Spinal cord (tissue), 10 donors: Measurements from ENCODE around the gene ALG8. TPM values are rescaled to one million over a fixed set of nuclear protein-coding genes. Genes with fewer than 3 reads are reported as not detected.

Experiments
- DNase-seq, 6 donors: peaks; one replicate each; pipeline versions ENCODE4 v3.0.0 to v3.0.0-alpha.2; 2013 to 2015; ENCODE audit warnings: low spot score in 6 of 6, low read depth in 4 of 6
- H3K27ac ChIP-seq: one replicate; pipeline ENCODE4 v1.5.1; 2013; ENCODE audit warnings: low read depth, low read length, control low read depth
- H3K27me3 ChIP-seq: one replicate; pipeline ENCODE4 v1.6.1; 2013; ENCODE audit warnings: low read length; ENCODE audit not compliant: control insufficient read depth, insufficient read depth
- H3K36me3 ChIP-seq: one replicate; pipeline ENCODE4 v1.6.1; 2013; ENCODE audit warnings: low read length; ENCODE audit not compliant: control insufficient read depth, insufficient read depth
- H3K4me1 ChIP-seq: one replicate; pipeline ENCODE4 v1.6.1; 2013; ENCODE audit warnings: low read length; ENCODE audit not compliant: control insufficient read depth, insufficient read depth
- H3K4me3 ChIP-seq: one replicate; pipeline ENCODE4 v1.5.1; 2013; ENCODE audit warnings: low read depth, low read length, control low read depth
- H3K9me3 ChIP-seq: one replicate; pipeline ENCODE4 v1.6.1; 2013; ENCODE audit warnings: low read length; ENCODE audit not compliant: control insufficient read depth, insufficient read depth
- WGBS: methylation state at CpG from one replicate; pipeline ENCODE4 v1.1.5; 2013; ENCODE audit warnings: missing lambda C conversion rate; ENCODE audit not compliant: insufficient coverage; 5-methylcytosine and 5-hydroxymethylcytosine counted together
- polyA plus RNA-seq, 2 donors: library from polyadenylated mRNA; unstranded; fragments of 120-200 nt; gene quantifications; one replicate each; pipeline ENCODE4 v1.2.1, GENCODE V29; 2013; ENCODE audit not compliant: insufficient read length in 2 of 2
- total RNA-seq, 2 donors: library from RNA; depleted of rRNA in 1 of 2; stranded (reverse); fragments of 120-200 nt in 1 of 2; fragments of >200 nt in 1 of 2; gene quantifications; one replicate each; pipeline versions ENCODE4 v1.2.3 to v1.2.4, GENCODE V29; 2013 to 2014
- donor health status: healthy.

Gene ALG8
- total and polyA plus RNA-seq, 4 donors, result 38.0 to 55.7 (median 45.6) TPM

DNA sequence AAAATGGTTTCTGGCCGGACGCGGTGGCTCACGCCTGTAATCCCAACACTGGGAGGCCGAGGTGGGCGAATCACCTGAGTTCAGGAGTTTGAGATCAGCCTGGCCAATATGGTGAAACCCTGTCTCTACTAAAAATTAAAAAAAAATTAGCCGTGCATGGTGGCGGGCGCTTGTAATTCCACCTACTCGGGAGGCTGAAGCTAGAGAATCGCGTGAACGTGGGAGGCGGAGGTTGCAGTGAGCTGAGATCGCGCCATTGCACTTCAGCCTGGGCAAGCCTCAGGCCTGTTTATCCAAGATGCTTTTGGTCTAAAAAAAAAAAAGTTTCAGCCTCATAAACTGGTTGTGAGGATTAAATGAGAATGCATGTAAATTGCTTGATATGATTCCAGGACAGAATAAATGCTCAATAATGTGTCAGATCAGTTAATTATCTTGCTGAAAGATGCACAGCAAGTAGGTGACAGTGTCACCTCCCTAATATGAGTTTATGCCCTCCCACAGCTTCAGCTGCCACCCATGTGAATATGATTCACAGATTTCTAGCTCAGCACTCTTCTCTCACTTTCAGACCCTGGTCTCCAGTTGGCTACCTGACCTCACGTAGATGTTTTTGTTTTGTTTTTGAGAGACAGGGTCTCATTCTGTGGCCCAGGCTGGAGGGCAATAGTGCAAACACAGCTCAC is 1.1 kb upstream of the ALG8 start:
- no peak for DNase-seq

DNA sequence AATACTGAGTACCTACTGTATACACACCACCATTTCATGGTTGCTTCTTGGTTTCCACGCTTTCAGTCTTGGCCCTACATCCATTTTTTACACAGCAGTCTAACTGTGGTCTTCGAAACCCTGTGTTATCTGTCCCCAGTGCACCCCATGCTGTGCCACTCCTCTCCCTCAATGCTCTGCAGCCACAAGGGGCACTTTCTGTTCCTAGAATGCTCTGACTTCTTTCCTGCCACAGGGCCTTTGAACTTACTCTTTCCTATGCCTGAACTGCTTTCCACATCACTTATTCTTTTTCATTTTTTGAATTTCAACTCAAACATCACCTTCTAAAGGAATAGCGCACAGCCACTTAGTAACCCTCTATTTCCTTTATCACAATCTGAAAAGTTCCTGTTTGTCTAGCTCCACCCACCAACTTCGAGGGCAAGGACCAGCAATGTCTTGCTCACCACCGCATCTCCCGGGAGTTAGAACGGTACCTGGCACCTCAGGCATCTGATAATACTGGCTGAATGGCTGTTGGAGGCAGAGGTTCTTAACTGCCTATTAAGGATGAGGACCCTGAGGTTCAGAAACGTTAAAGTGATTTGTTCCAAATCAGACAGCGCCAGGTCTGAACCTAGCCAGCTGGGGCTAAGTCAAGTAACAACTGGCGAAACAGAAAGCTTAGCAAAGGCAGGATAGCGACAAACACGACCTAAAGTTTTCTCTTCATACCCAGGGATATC is 568 bp downstream of the ALG8 start:
- no peak for DNase-seq
- Histone ChIP-seq H3K36me3 (peaks cover 21% of the 10 kb centered on the region), H3K9me3 (no peaks in the 10 kb centered on the region), H3K4me1 (peaks cover 14% of the 10 kb centered on the region), H3K4me3 (peak overlapping the region; percentile 79), H3K27ac (peak overlapping the region; percentile 62), H3K27me3 (no peaks in the 10 kb centered on the region)
- WGBS, result 17% methylated on average over 12 of the region's 12 CpGs

More for the DNA sequence above, 1.1 kb upstream of the ALG8 start:
- WGBS, result 70% methylated on average over 10 of the region's 17 CpGs
- Histone ChIP-seq H3K4me3 (peak overlapping the region; percentile 79), H3K27me3 (no peaks in the 10 kb centered on the region), H3K4me1 (peaks cover 14% of the 10 kb centered on the region), H3K9me3 (no peaks in the 10 kb centered on the region), H3K36me3 (peaks cover 20% of the 10 kb centered on the region), H3K27ac (no peak overlapping the region)

DNA sequence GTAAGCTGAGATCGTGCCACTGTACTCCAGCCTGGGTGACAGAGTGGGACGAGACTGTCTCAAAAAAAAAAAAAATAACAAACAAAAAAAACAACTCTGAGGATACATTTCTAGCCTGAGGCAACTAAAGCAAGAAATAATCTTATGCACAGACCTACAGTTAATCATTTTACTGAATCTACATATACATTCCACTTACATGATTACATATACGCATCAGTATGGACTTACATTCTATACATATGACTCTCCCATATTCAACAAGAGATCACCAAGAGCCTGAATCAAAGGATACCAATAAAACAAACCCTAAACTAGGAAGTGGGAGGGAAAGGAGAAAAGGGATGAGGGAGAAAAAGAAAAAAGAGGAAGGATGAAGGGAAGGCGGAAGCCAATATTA is 1.1 kb downstream of the ALG8 start:
- H3K4me1 ChIP-seq, result peaks cover 14% of the 10 kb centered on the region
- H3K27ac ChIP-seq, result no peak overlapping the region
- DNase-seq, result no peak
- H3K36me3 ChIP-seq, result peaks cover 23% of the 10 kb centered on the region
- 90% methylated on average over 2 of the region's 4 CpGs for WGBS
- no peaks in the 10 kb centered on the region for H3K27me3 ChIP-seq
- no peaks in the 10 kb centered on the region for H3K9me3 ChIP-seq
- no peak overlapping the region for H3K4me3 ChIP-seq

DNA sequence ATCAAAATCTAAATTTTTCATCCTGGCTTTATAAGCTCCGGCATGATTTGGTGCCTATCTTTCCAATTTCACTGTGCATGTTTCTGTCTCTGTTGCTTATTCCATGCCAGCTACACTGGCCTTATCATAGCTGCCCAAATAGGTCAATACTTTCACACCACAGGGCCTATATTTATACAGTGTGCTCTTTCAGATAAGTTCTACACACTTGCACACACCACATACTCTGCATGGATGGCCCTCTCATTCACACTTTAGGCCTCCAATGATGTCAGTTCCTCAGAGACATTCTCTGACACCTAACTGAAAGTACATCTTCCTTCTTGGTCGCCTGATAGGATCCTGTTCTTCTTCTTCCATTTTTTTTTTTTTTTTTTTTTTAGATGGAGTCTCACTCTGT is 7.0 kb downstream of the ALG8 start:
- Histone ChIP-seq H3K9me3 (no peaks in the 10 kb centered on the region), H3K4me1 (no peaks in the 10 kb centered on the region), H3K27me3 (no peaks in the 10 kb centered on the region), H3K36me3 (peaks cover 12% of the 10 kb centered on the region), H3K27ac (no peak overlapping the region), H3K4me3 (no peak overlapping the region)
- WGBS, result 0% methylated on average over 1 of the region's 2 CpGs
- no peak for DNase-seq

DNA sequence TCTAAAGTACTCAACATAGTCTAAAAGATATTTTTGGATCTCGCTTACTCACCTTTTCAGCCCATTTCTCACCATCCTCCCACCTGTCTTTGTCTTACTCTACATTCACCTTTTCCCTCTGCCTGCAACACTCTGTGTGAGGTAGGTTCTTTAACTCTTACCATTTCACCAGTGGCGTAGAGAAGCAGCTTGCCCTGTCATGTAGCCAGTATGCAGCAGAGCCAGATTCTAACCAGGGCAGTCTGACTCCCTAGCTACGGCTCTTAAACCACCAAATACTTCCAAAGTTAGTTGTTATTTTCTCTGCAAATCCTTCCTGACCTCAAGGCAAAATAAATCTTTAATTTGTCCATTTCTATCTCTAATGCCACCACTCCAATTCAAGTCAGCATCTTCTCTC is 7.5 kb downstream of the ALG8 start:
- Histone ChIP-seq H3K27me3 (no peaks in the 10 kb centered on the region), H3K4me3 (no peak overlapping the region), H3K9me3 (no peaks in the 10 kb centered on the region), H3K36me3 (peaks cover 12% of the 10 kb centered on the region), H3K4me1 (no peaks in the 10 kb centered on the region), H3K27ac (no peak overlapping the region)
- WGBS, result 50% methylated on average over 2 of the region's 3 CpGs
- DNase-seq, result no peak

DNA sequence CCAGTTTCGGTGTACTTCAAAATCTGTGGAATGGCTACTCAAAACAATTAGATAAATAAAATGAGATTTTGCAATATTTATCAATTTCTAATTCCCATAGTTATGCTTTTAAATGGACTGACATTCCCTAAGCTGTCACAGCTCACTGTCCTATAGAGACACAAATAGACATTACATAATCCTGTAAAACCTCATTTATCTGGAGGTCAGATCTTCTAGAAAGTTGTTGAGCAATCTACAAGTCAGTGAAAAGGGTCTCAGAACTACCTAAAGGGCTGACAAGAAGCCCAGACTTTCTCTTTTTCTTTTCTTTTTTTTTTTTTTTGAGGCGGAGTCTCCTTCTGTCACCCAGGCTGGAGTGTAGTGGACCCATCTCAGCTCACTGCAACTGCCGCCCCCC is 12.0 kb downstream of the ALG8 start:
- Histone ChIP-seq H3K4me1 (no peaks in the 10 kb centered on the region), H3K27me3 (no peaks in the 10 kb centered on the region), H3K27ac (no peak overlapping the region), H3K4me3 (no peak overlapping the region), H3K36me3 (peaks cover 4% of the 10 kb centered on the region), H3K9me3 (no peaks in the 10 kb centered on the region)
- WGBS, result 100% methylated on average over 1 of the region's 3 CpGs
- no peak for DNase-seq

DNA sequence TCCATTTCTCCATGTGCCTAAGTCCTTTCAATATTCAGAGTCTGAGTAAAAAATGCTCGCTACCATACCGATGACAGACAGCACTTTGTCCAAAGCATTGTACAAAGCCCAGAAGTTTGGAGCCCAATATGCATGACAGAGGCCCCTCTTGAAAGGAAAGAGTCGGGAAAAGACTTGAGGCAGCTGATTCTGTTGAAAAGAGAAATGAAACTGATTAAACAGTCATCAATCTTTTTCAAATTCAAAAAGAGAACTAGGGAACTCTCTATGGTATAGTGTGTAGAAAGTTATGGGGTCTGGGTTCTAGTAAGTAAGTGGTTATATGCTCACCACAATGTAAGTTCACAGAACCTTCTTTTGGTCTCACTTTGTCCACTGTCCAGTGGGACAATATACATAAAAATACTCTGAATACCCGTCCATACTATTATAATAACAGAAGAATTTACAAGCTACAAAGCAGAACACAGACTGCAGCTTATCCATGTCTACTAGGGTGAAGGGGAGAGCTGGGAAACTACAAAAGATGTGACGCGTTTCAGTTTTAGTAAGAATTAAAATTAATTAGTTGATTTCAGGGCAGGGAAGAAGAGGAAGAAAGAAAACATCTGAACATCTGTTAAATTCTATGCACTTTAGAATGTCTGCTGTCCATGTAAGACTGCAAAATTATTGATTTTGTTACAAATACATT is 26.7 kb downstream of the ALG8 start:
- Histone ChIP-seq H3K4me3 (no peak overlapping the region), H3K27me3 (no peaks in the 10 kb centered on the region), H3K9me3 (no peaks in the 10 kb centered on the region), H3K36me3 (peaks cover 6% of the 10 kb centered on the region), H3K4me1 (no peaks in the 10 kb centered on the region), H3K27ac (no peak overlapping the region)
- peak in 1 of 6 donors; percentile 10 for DNase-seq
- WGBS, result 38% methylated on average over 4 of the region's 6 CpGs

DNA sequence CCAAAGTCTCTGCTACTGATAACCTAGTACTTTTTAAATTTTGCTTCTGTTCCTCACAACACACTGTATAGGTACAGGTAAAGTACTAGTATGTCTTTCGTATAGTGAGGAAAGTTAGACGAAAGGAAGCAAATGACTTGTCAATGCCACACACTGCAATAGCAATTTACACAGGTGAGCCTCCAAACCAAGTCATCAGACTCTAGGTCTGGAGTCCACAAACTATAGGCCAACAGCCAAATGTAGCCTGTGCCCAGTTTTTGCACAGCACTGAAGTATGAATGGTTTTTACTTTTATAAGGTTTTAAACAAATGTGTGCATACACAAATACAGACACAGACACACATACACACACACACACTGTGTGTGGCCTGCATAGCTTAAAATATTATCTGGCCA is 28.1 kb downstream of the ALG8 start:
- no peak for DNase-seq
- WGBS, result no CpG with 5 or more reads among the region's 2 CpGs
- Histone ChIP-seq H3K4me3 (no peak overlapping the region), H3K9me3 (no peaks in the 10 kb centered on the region), H3K27ac (no peak overlapping the region), H3K27me3 (no peaks in the 10 kb centered on the region), H3K36me3 (peaks cover 4% of the 10 kb centered on the region), H3K4me1 (no peaks in the 10 kb centered on the region)

DNA sequence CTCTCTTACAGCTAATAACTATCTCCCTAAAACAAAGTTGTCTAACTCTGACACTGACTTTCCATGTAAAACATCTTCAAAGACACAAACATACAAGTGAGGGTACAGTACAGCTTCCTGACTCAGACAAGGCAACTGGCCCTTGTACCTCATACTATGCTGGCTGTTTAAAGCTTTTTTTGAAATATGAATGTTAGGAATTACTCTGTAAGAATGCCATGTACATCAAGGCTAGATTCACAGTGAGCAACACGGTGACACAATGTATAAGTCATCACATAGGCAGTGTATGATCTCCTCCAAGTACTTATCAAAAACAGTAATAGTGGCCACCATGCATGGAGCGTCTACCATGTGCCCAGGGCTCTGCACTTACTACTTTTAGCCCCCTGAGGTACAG is 28.6 kb downstream of the ALG8 start:
- H3K4me3 ChIP-seq, result no peak overlapping the region
- 100% methylated on average over 2 of the region's 2 CpGs for WGBS
- H3K4me1 ChIP-seq, result no peaks in the 10 kb centered on the region
- H3K27me3 ChIP-seq, result no peaks in the 10 kb centered on the region
- H3K27ac ChIP-seq, result no peak overlapping the region
- DNase-seq, result no peak
- peaks cover 6% of the 10 kb centered on the region for H3K36me3 ChIP-seq
- H3K9me3 ChIP-seq, result no peaks in the 10 kb centered on the region
